ENCODE measurements around the gene CAPN5. TPM values are rescaled to one million over a fixed set of nuclear protein-coding genes. Genes with fewer than 3 reads are reported as not detected.

Gene CAPN5
- total RNA-seq, 3 donors from 2014 or later, result 2.8 to 6.1 (median 3.6) TPM

GRCh38 chr11:77031599-77031998, 35.2 kb upstream of the CAPN5 start:
- intact Hi-C loops (cut with DNase I; ENCODE audit: low total_unique reads), result no loop called here
- Histone ChIP-seq H3K36me3 (no peaks in the 10 kb centered on the region), H3K27ac (no peak overlapping the region), H3K4me3 (no peak overlapping the region), H3K9me3 (no peaks in the 10 kb centered on the region), H3K27me3 (peaks cover 0 to 22% of the 10 kb centered on the region in 2 donors), H3K4me1 (no peaks in the 10 kb centered on the region)
- DNase-seq (ENCODE audit: low spot score in 2 of 2), result no peak
- no peak for TF ChIP-seq CTCF (IDR thresholded peaks at IDR 0.05)
- TF ChIP-seq POLR2AphosphoS5 (IDR thresholded peaks at IDR 0.05), result no peak
- TF ChIP-seq POLR2A (IDR thresholded peaks at IDR 0.05), result no peak

- intact Hi-C loops (cut with DNase I; ENCODE audit: low total_unique reads), result no loop called here
- Histone ChIP-seq H3K27me3 (peaks cover 0 to 32% of the 10 kb centered on the region in 2 donors), H3K4me3 (no peak overlapping the region), H3K27ac (no peak overlapping the region), H3K9me3 (no peaks in the 10 kb centered on the region), H3K4me1 (no peaks in the 10 kb centered on the region), H3K36me3 (no peaks in the 10 kb centered on the region)
- DNase-seq (ENCODE audit: low spot score in 2 of 2), result no peak
- no peak for TF ChIP-seq POLR2A (IDR thresholded peaks at IDR 0.05)
- no peak for TF ChIP-seq POLR2AphosphoS5 (IDR thresholded peaks at IDR 0.05)
- no peak for TF ChIP-seq CTCF (IDR thresholded peaks at IDR 0.05)
These were observed 31.7 kb upstream of the CAPN5 start for GRCh38 chr11:77035039-77035438.

DNA sequence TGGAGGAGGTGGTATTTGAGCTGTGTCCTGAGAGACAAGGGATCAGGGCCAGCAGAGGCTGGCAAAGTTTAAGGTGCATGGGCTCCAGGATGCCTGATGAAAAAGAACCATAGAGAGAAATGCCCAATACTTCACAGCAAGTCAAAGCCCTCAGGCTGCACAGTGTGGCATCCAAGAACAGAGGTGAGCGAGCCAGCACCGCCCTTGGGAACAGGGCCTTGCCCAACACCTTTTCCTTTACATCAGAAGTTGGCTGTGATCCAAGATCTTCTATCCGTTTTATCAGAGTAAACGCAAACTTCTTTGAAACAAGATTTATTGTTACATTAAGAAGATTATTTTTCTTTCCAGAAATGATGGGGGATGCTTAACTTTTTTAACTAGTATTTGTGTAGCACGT, 31.2 kb upstream of the CAPN5 start:
- peaks cover 4 to 32% of the 10 kb centered on the region in 2 donors for H3K27me3 ChIP-seq
- H3K4me1 ChIP-seq, result no peaks in the 10 kb centered on the region
- TF ChIP-seq POLR2AphosphoS5 (IDR thresholded peaks at IDR 0.05), result no peak
- no peak for TF ChIP-seq CTCF (IDR thresholded peaks at IDR 0.05)
- no peak for TF ChIP-seq POLR2A (IDR thresholded peaks at IDR 0.05)
- H3K4me3 ChIP-seq, result no peak overlapping the region
- no peaks in the 10 kb centered on the region for H3K9me3 ChIP-seq
- H3K36me3 ChIP-seq, result no peaks in the 10 kb centered on the region
- intact Hi-C loops (cut with DNase I; ENCODE audit: low total_unique reads), result no loop called here
- DNase-seq (ENCODE audit: low spot score in 2 of 2), result no peak
- no peak overlapping the region for H3K27ac ChIP-seq

GRCh38 chr11:77036398-77036797, 30.4 kb upstream of the CAPN5 start:
- intact Hi-C loops (cut with DNase I; ENCODE audit: low total_unique reads), result no loop called here
- TF ChIP-seq CTCF (IDR thresholded peaks at IDR 0.05) (no peak), POLR2A (IDR thresholded peaks at IDR 0.05) (no peak), POLR2AphosphoS5 (IDR thresholded peaks at IDR 0.05) (no peak)
- Histone ChIP-seq H3K4me3 (no peak overlapping the region), H3K4me1 (no peaks in the 10 kb centered on the region), H3K36me3 (no peaks in the 10 kb centered on the region), H3K27me3 (peaks cover 4 to 32% of the 10 kb centered on the region in 2 donors), H3K27ac (no peak overlapping the region), H3K9me3 (no peaks in the 10 kb centered on the region)
- DNase-seq (ENCODE audit: low spot score in 2 of 2), result no peak

GRCh38 chr11:77037057-77037456, 29.7 kb upstream of the CAPN5 start:
- Histone ChIP-seq H3K4me1 (no peaks in the 10 kb centered on the region), H3K27me3 (peaks cover 4 to 31% of the 10 kb centered on the region in 2 donors), H3K9me3 (no peaks in the 10 kb centered on the region), H3K27ac (no peak overlapping the region), H3K4me3 (no peak overlapping the region), H3K36me3 (no peaks in the 10 kb centered on the region)
- TF ChIP-seq POLR2A (IDR thresholded peaks at IDR 0.05) (no peak), CTCF (IDR thresholded peaks at IDR 0.05) (no peak), POLR2AphosphoS5 (IDR thresholded peaks at IDR 0.05) (no peak)
- intact Hi-C loops (cut with DNase I; ENCODE audit: low total_unique reads), result no loop called here
- DNase-seq (ENCODE audit: low spot score in 2 of 2), result no peak
